D721Med (cell line): ENCODE measurements around the gene RAI14.

Source experiments
- DNase-seq: peaks from one replicate; pipeline ENCODE4 v3.0.0; 2011; ENCODE audit warnings: low spot score; ENCODE audit not compliant: insufficient read length
- FAIRE-seq: peaks from 2 replicates; lab custom pipeline; 2011; peaks lifted over from hg19 to GRCh38; lab: Jason Lieb, UNC
- CTCF ChIP-seq: IDR thresholded peaks from 2 replicates; pipeline ENCODE4 v1.5.1; 2012; ENCODE audit warnings: mild to moderate bottlenecking, control low read depth; ENCODE audit not compliant: insufficient read depth; ENCODE audit errors: missing control alignments

The RAI14 gene

DNA sequence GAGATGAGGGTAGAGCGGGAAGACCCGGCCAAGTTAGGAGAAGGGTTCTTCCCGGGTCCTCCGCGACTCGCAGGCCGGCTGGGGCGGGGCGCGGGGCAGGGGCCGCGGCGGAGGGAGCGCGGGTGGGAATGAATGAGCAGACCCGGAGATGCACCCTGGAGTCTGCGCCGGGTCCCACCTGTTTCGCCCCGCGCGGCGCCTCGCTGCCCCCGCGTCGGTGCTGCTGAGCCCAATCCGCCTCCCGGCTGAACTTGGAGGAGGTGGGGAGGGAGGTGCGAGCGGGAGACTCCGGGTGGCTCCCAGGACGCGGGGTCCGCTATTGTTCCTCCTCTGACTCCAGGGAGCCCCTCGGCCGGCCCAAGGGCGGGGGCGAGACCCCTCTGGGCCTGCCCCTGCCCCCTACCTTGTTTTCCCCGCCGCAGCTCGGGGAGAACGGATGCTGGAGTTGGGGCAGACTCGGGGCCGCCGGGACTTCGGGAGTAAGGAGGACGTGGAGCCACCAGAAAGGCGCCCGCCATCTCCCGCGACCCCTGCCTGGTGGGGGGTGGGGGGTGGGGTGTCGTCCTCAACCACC lies 659 bp downstream of the RAI14 start:
- FAIRE-seq = no peak

DNA sequence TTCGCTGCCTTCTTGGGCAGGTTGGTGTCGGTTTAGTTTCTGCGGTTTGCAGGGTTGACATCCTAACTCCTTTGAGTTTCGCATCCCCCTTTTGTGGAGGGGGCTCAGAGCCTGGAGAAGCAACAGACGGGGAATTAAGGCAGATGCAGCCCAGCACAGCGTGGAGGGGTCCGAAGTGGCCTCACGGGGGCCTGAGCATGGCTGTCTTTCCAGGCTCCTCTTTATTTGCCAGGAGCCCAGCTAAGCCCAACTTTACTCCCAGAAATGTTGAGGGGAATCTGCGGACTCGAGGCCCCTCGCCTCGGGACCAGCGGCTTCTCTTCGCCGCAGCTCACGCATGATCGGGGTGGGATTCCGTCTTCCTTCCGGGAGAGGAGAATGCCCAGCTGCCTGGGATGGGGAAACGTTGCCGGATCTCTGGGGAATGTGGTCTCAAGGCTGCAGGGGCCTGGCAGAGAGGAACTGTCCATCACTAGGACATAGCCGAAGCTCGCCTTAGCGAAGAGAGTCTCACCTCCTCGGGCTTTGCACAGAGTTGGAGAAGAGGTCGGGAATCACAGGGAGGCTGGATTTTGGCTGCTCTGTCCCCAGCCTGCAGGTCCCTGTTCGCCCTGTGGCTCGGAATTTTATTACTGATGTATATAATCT lies 1.3 kb downstream of the RAI14 start:
- no peak for DNase-seq
- no peak for FAIRE-seq
- TF ChIP-seq CTCF = no peak

More for the DNA sequence above, 659 bp downstream of the RAI14 start:
- no peak for DNase-seq
- TF ChIP-seq CTCF = no peak

DNA sequence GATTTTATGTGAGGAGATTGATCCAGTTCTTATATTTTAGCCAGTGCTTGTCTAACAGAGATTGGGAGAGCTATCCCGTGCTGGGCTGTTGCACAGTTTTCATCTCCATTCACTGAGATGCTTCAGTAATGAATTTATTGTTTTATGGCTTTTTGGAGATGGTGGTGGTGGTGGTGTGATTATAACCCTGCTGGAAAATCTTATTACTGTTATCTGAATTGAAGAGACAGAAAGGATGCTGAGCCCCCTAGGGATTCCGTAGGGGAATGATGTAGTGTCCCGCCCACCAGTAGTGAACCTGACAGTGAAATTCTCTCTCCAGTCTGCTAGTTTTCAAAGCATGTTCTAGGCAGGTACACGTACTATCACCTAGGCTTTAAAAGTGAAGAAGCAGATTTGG lies 1.9 kb downstream of the RAI14 start:
- DNase-seq (no peak), FAIRE-seq (no peak)
- no peak for TF ChIP-seq CTCF

GRCh38 chr5:34659168-34659567 lies 3.0 kb downstream of the RAI14 start:
- no peak for DNase-seq
- TF ChIP-seq CTCF = no peak
- FAIRE-seq = no peak

DNA sequence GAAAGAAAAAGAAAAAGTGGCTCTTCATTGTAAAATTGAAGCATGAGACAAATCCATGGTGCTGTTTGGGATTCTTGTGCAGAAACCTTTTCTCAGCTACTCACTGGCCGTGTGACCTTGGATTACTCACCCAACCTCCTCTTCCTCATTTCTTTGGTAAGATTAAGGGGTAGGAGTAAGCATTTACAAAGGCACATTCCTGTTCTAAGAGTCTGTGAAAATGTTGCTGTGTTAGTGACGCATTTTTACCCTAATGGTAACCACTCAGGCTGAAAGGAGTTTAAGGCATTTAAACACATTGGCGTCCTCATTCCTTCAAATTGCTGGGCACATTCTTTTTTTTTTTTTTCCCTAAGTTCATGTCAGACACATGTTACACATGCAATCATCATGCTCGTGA lies 4.3 kb downstream of the RAI14 start:
- FAIRE-seq (no peak), DNase-seq (no peak)
- no peak for TF ChIP-seq CTCF

DNA sequence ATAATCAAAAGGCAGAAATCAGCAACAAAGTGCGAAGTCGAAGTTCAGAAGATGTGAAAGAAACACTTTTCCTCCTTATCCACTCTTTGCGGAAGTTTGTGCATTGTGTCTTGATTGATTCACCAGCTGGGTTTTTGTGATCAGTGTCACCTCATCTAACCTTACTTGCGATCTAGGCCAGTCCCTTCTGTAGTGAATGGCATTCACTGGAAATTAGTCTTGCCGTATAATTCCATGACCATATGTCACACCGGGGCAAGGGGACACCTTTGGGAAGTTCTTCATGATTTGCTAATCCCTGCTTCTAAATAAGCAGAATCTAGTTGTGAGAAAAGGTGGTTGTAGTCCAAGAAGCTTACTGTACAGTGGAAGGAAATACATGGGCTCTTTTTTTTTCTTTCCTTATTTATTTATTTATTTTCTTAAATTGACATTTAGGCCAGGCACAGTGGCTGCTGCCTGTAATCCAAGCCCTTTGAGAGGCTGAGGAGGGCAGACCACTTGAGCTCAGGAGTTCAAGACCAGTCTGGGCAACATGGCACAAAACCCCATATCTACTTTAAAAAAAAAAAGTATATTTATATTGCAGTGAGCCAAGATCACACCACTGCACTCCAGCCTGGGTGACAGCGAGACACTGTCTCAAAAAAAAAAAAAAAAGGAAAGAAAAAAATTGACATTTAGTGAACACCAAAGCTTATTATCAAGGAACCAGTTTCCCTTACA lies 7.8 kb downstream of the RAI14 start:
- TF ChIP-seq CTCF = no peak
- FAIRE-seq (no peak), DNase-seq (no peak)
